ENCODE results near the gene CTSE. TPM values are rescaled to one million over a fixed set of nuclear protein-coding genes. Genes with fewer than 3 reads are reported as not detected.

CTSE gene
- total RNA-seq, 2 experiments from 2014 or later: not detected

GRCh38 chr1:206006946-206007345, 16.7 kb downstream of the CTSE start:
- peaks cover 7% of the 10 kb centered on the region for H3K27me3 Mint-ChIP-seq
- no peak for TF ChIP-seq CTCF (IDR thresholded peaks at IDR 0.05)

GRCh38 chr1:206005778-206006180, 17.9 kb downstream of the CTSE start:
- H3K4me1 Mint-ChIP-seq (ENCODE audit: low read depth): no peaks in the 10 kb centered on the region
- no peak for TF ChIP-seq CTCF (IDR thresholded peaks at IDR 0.05)
- ChIA-PET CTCF (no interaction called here), POLR2A (no interaction called here)
- H3K27ac Mint-ChIP-seq: no peak overlapping the region
- no peak overlapping the region for H3K27ac ChIP-seq (ENCODE audit: low read depth in 1 of 2, low read length in 2 of 2)
- H3K4me1 ChIP-seq (ENCODE audit: insufficient read depth, low read length): no peaks in the 10 kb centered on the region
- no peaks in the 10 kb centered on the region for H3K36me3 ChIP-seq (ENCODE audit: insufficient read depth, low read length)
- H3K9me3 Mint-ChIP-seq: no peaks in the 10 kb centered on the region
- intact Hi-C loops (cut with DNase I, micrococcal nuclease): no loop called here
- H3K4me3 ChIP-seq (ENCODE audit: low read length): no peak overlapping the region
- H3K27me3 ChIP-seq (ENCODE audit: control insufficient read depth in 1 of 2, insufficient read depth in 2 of 2, low read length in 2 of 2): no peaks in the 10 kb centered on the region
- no peaks in the 10 kb centered on the region for H3K9me3 ChIP-seq (ENCODE audit: control insufficient read depth in 1 of 2, insufficient read depth in 1 of 2, low read length in 2 of 2)
- peak in 2 of 14 experiments; percentile 32 to 54 for DNase-seq
- no peak for ATAC-seq (ENCODE audit: poor library complexity)
- H3K36me3 Mint-ChIP-seq (ENCODE audit: low read depth): no peaks in the 10 kb centered on the region
- no peak overlapping the region for H3K4me3 Mint-ChIP-seq
- peaks cover 7% of the 10 kb centered on the region for H3K27me3 Mint-ChIP-seq

More at GRCh38 chr1:206006946-206007345, 16.7 kb downstream of the CTSE start:
- Histone ChIP-seq H3K27me3 (ENCODE audit: control insufficient read depth in 1 of 2, insufficient read depth in 2 of 2, low read length in 2 of 2) (no peaks in the 10 kb centered on the region), H3K27ac (ENCODE audit: low read depth in 1 of 2, low read length in 2 of 2) (no peak overlapping the region), H3K4me1 (ENCODE audit: insufficient read depth, low read length) (peaks cover 1% of the 10 kb centered on the region), H3K4me3 (ENCODE audit: low read length) (no peak overlapping the region), H3K36me3 (ENCODE audit: insufficient read depth, low read length) (no peaks in the 10 kb centered on the region), H3K9me3 (ENCODE audit: control insufficient read depth in 1 of 2, insufficient read depth in 1 of 2, low read length in 2 of 2) (no peaks in the 10 kb centered on the region)
- CTCF ChIA-PET: no interaction called here
- intact Hi-C loops (cut with DNase I, micrococcal nuclease): no loop called here
- no peak for ATAC-seq (ENCODE audit: poor library complexity)
- no peak for DNase-seq
- Mint-ChIP-seq H3K4me3 (no peak overlapping the region), H3K9me3 (no peaks in the 10 kb centered on the region), H3K27ac (no peak overlapping the region), H3K4me1 (ENCODE audit: low read depth) (peaks cover 6% of the 10 kb centered on the region), H3K36me3 (ENCODE audit: low read depth) (no peaks in the 10 kb centered on the region)
- POLR2A ChIA-PET: no interaction called here

- ATAC-seq (ENCODE audit: poor library complexity) (no peak), DNase-seq (no peak)
- H3K4me3 ChIP-seq (ENCODE audit: low read length): no peak overlapping the region
- intact Hi-C loops (cut with DNase I, micrococcal nuclease): no loop called here
- no peaks in the 10 kb centered on the region for H3K27me3 ChIP-seq (ENCODE audit: control insufficient read depth in 1 of 2, insufficient read depth in 2 of 2, low read length in 2 of 2)
- Mint-ChIP-seq H3K4me3 (no peak overlapping the region), H3K27me3 (peaks cover 7% of the 10 kb centered on the region), H3K27ac (no peak overlapping the region), H3K36me3 (ENCODE audit: low read depth) (no peaks in the 10 kb centered on the region), H3K9me3 (no peaks in the 10 kb centered on the region), H3K4me1 (ENCODE audit: low read depth) (no peaks in the 10 kb centered on the region)
- H3K27ac ChIP-seq (ENCODE audit: low read depth in 1 of 2, low read length in 2 of 2): no peak overlapping the region
- H3K36me3 ChIP-seq (ENCODE audit: insufficient read depth, low read length): no peaks in the 10 kb centered on the region
- ChIA-PET POLR2A (no interaction called here), CTCF (no interaction called here)
- no peaks in the 10 kb centered on the region for H3K9me3 ChIP-seq (ENCODE audit: control insufficient read depth in 1 of 2, insufficient read depth in 1 of 2, low read length in 2 of 2)
- TF ChIP-seq CTCF (IDR thresholded peaks at IDR 0.05): no peak
- H3K4me1 ChIP-seq (ENCODE audit: insufficient read depth, low read length): no peaks in the 10 kb centered on the region
These were observed 18.5 kb downstream of the CTSE start for GRCh38 chr1:206005234-206005633.
